Memory B cell (primary cell): Measurements from ENCODE around the gene ITPK1.
A peak's percentile ranks its signal among the peaks of the same experiment; 100 is the strongest.

Experiments
- ATAC-seq: fragments of 150-1000 bp; cut with Tn5 transposase; 2 replicates; pipeline ENCODE4 v1.10.0; 2021; ENCODE audit warnings: low read depth, mild to moderate bottlenecking, moderate library complexity
- DNase-seq, 2 donors: peaks; one replicate each; pipeline ENCODE4 v3.0.0; 2022; ENCODE audit warnings: low spot score in 2 of 2
- H3K27ac Mint-ChIP-seq: one replicate; pipeline ENCODE4 v1.8.0; 2022; ENCODE audit warnings: mild to moderate bottlenecking, moderate library complexity, mixed read lengths
- H3K27me3 Mint-ChIP-seq: one replicate; pipeline ENCODE4 v1.8.0; 2022; ENCODE audit warnings: mixed read lengths
- H3K36me3 Mint-ChIP-seq: one replicate; pipeline ENCODE4 v1.8.0; 2022; ENCODE audit warnings: mild to moderate bottlenecking, mixed read lengths
- H3K4me1 Mint-ChIP-seq: one replicate; pipeline ENCODE4 v1.8.0; 2022; ENCODE audit warnings: mixed read lengths
- H3K4me3 Mint-ChIP-seq: one replicate; pipeline ENCODE4 v1.8.0; 2022; ENCODE audit warnings: mild to moderate bottlenecking, moderate library complexity, mixed read lengths
- H3K9me3 Mint-ChIP-seq: one replicate; pipeline ENCODE4 v1.8.0; 2022; ENCODE audit warnings: mixed read lengths

The ITPK1 gene

DNA sequence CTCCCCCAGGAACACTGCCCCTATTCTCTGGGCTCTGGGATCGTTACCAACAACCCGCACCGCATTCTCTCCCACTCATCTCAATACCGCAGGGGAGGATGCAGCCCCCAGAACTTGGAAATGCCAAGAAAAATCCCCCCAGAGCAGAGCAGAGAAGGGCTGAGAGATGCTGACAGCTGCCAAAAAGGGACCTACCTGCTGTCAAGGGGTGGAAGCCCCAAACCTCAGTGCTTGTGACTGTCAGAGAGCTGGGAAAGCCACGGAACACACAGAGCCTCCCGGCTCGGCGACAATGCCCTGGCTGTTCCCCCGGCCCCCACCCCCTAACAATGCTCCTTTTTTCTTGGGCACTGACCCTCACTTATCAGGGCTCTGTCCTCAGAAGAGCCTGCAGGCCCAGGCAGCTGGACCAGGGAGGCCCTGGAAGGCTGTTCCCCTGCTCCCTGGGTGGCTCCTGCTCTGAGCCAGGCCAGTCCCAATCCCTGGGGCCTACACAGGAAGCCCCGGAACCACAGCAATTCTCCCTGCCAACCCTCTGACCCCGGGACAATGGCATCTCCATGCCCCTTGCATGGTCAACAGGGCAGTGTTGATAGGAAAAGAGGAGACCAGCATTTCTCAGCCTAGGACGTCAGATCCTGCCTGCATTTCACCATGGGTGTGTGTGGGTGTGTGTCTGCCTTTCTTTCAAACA, 78.9 kb downstream of the ITPK1 start:
- no peaks in the 10 kb centered on the region for H3K9me3 Mint-ChIP-seq
- H3K27me3 Mint-ChIP-seq = no peaks in the 10 kb centered on the region
- H3K36me3 Mint-ChIP-seq = no peaks in the 10 kb centered on the region
- ATAC-seq (no peak), DNase-seq (no peak)
- peak overlapping the region; percentile 85 for H3K27ac Mint-ChIP-seq
- H3K4me1 Mint-ChIP-seq = peaks cover 59% of the 10 kb centered on the region
- peak overlapping the region; percentile 12 for H3K4me3 Mint-ChIP-seq

DNA sequence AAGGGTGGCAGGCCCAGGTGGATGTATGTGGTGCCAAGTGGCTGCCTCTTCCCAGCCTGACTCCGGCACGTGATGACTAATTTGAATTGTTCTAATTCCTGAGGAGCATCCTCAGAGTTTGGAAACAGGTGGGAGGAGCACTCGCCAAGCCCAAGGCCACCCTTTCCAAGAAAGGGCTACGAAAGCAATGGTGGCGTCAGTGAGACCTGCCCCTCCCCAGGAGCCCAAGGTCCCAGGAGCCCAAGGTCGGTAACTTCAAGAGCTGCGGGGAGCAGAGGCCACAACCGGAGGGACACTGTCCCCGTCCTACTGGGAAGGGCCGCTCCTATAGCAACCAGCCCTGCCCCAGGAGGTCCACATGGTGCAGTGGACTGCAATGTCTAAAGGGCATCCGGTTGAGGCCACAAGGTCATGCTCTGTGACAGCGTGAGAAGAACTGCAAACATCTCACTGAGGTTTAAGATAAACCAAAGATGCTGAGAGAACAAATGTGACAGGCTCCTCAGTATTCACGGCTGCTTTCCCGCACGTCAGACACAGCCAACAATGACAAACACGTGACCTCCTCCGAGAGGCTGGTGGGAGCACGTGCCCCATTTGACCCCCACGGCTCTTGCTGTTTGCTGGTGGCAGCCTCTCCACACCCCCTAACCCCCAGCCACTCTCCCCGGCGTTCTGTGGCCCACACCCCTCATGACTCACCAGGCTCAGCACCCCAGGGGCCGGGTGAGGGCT, 79.6 kb downstream of the ITPK1 start:
- Mint-ChIP-seq H3K27me3 (no peaks in the 10 kb centered on the region), H3K36me3 (no peaks in the 10 kb centered on the region), H3K4me3 (peak overlapping the region; percentile 12), H3K27ac (peak overlapping the region; percentile 85), H3K4me1 (peaks cover 55% of the 10 kb centered on the region), H3K9me3 (no peaks in the 10 kb centered on the region)
- ATAC-seq (peak; percentile 34), DNase-seq (no peak)

DNA sequence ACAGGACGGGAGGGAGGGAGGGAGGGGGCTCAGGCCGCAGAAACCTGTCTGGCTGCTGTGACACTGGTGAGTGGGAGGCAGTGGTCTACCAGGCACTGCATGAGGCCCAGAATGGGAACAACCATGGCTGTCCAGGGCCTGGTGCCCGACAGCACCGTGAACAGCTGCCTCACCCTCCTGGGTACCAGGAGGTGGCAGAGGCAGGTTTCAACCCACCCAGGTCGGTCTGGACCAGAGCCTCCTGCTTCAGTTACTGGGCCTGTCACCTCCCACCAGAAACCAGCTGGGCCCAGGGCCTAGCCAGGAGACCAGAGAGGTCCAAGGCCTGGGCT, 80.2 kb downstream of the ITPK1 start:
- H3K4me1 Mint-ChIP-seq = peaks cover 53% of the 10 kb centered on the region

DNA sequence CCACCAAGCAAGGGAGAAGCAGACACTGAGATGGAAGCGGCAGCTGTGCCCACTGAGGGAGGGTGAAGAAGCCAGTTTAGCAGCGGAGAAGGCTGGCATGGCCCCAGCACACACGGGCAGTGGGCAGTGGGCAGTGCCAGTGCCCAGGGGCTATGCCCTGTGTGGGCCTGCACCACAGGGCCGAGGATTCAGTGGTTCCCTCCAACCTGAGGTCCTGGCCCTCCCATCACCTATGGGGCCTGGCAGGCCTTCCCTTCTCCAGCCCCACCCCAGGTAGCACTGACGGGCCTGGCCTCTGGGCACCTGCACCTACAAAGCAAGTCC, 81.1 kb downstream of the ITPK1 start:
- peak overlapping the region; percentile 81 for H3K4me3 Mint-ChIP-seq
- H3K9me3 Mint-ChIP-seq = no peaks in the 10 kb centered on the region
- H3K27me3 Mint-ChIP-seq = no peaks in the 10 kb centered on the region
- no peak for ATAC-seq
- peaks cover 52% of the 10 kb centered on the region for H3K4me1 Mint-ChIP-seq
- peaks cover 4% of the 10 kb centered on the region for H3K36me3 Mint-ChIP-seq
- H3K27ac Mint-ChIP-seq = peak overlapping the region; percentile 85
- DNase-seq = no peak

More for the DNA sequence above, 80.2 kb downstream of the ITPK1 start:
- ATAC-seq (no peak), DNase-seq (no peak)
- no peak overlapping the region for H3K4me3 Mint-ChIP-seq
- no peaks in the 10 kb centered on the region for H3K27me3 Mint-ChIP-seq
- no peaks in the 10 kb centered on the region for H3K36me3 Mint-ChIP-seq
- H3K27ac Mint-ChIP-seq = peak overlapping the region; percentile 85
- H3K9me3 Mint-ChIP-seq = no peaks in the 10 kb centered on the region

DNA sequence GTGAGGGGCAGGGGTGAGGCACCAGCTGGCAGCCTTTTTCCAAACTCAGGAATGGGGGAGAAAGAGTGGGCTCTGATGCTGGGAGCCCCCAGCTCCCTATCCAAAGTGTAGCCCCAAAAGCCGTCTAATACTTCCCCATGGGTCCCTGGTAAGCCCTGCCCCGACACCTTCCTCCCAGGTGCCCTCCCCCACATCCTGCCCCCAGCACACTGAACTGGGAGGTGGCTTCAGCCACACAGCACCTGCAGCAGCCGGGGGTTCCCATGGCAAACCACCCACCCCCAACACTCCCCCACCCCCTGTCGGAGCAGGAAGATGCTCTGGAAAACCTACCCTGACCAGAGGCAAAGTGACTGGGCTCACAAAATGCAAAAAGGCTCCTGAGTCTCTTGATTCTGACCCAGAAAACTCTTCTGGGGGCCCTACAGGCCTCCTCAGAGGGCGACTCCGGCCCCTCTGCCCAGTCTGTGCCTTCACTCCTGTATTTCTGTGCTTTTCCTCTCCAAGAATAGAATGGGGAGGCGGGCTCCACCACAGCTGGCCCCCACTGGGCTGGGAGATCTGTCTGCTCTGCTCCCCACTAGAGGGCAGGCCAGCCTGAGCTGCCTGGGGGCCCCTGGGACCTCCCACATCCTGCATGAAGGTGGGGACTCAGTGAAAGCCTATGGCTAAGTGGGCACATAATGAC, 81.6 kb downstream of the ITPK1 start:
- no peaks in the 10 kb centered on the region for H3K9me3 Mint-ChIP-seq
- peak overlapping the region; percentile 85 for H3K27ac Mint-ChIP-seq
- peaks cover 51% of the 10 kb centered on the region for H3K4me1 Mint-ChIP-seq
- ATAC-seq (peak; percentile 83), DNase-seq (peak; percentile 50 to 52)
- H3K27me3 Mint-ChIP-seq = no peaks in the 10 kb centered on the region
- H3K4me3 Mint-ChIP-seq = peak overlapping the region; percentile 81
- peaks cover 4% of the 10 kb centered on the region for H3K36me3 Mint-ChIP-seq

DNA sequence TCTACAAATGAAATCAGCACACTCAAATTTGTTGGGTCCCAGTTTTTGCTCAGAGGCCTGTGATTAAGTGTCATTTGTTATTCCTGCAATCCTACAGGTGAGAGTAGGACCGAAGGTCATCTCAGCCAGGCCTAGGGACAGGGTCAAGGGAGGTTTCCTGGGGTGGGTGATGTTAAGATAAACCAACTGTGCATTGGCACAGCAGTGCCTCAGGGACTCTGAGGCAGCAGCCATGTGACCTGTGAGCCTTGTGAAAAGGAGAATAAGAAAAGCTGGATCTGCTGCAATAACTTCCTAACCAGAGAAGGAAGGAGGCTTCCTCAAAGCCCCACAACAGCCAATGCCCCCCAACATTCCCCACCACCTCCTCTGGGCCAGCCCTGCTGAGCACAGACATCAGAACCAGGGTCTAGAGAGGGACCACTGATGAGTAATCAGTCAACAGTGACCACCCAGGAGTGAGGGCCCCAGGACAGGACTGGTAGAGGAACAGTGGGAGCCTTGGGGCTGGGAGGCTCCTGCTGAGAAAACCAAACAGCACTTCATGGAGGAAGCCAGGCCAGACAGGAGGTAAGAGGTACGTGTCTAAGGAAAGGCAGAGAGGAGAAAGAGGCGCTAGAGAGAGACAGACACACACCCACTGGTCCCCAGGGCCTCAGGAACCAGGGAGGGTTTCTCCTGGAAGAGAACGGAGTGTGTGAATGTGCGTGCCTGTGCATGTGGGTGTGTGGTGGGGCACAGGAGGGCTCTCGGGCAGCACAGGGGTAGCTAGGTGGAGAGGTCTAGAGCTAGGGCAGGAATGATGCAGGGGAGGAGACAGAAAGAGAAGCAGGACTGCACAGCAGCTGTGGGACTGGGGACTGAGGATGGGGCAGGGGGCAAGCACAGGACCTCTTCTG, 82.4 kb downstream of the ITPK1 start:
- no peaks in the 10 kb centered on the region for H3K9me3 Mint-ChIP-seq
- H3K27ac Mint-ChIP-seq = peak overlapping the region; percentile 85
- H3K4me1 Mint-ChIP-seq = peaks cover 54% of the 10 kb centered on the region
- no peak for DNase-seq
- no peaks in the 10 kb centered on the region for H3K27me3 Mint-ChIP-seq
- peak; percentile 11 for ATAC-seq
- peaks cover 4% of the 10 kb centered on the region for H3K36me3 Mint-ChIP-seq
- H3K4me3 Mint-ChIP-seq = peak overlapping the region; percentile 81

DNA sequence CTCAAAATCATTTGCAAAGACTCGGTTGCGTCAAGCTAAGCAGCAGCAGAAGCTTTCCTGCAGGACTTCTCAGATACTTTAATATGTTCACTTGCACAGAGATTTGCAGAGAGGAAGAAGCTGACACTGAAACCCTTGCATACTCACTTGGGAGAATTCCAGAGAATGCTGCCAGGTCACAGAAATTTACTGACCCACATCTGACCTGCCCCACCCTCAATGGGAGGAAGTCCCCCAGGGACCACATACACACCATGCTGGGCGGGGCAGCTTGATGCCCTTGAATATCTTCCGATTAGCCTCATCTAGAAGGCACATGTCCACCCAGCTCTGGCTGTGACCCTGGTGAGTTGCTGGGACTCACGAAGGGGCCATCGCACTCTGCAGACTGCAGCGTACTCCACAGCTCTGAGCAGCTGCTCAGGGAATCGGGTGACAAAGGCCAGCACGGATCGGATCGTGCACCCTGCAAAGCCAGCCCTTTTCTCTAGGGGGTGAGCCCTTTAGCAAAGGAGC, 83.2 kb downstream of the ITPK1 start:
- Mint-ChIP-seq H3K9me3 (no peaks in the 10 kb centered on the region), H3K27me3 (no peaks in the 10 kb centered on the region), H3K36me3 (peaks cover 4% of the 10 kb centered on the region), H3K4me1 (peaks cover 54% of the 10 kb centered on the region), H3K4me3 (peak overlapping the region; percentile 53), H3K27ac (peak overlapping the region; percentile 85)
- no peak for DNase-seq
- ATAC-seq = peak; percentile 21

DNA sequence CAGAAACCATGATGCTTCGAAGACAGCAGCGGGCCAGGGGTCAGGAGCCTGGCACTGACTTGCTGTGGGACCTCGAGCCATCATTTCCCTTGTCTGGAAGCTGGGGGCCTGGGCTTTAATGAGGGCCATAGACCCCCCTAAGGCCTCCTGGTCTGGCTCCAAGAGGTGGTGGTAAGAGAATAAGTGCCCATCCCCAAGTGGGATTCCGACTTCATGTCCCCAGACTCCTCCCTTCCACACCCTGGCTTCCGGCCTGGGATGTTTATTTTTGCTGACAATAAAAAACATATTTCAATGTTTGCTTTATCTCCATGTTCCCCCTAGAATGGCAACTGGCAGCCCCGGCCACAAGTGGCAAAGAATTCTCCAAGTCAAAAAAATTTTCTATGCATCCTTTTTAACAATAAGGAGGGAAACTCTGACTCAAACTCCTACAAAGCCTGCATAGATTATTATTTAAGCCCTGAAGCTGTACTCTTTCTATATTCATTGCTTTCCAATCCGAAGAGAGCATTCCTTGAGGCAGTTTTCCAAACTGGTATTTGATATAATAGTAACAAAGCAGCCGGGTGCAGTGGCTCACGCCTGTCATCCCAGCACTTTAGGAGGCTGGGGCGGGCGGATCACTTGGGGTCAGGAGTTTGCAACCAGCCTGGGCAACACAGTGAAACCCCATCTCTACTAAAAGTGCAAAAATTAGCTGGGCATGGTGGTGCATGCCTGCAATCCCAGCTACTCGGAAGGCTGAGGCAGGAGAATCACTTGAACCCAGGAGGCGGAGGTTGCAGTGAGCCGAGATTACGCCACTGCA, 84.0 kb downstream of the ITPK1 start:
- ATAC-seq (no peak), DNase-seq (no peak)
- Mint-ChIP-seq H3K27me3 (no peaks in the 10 kb centered on the region), H3K4me1 (peaks cover 50% of the 10 kb centered on the region), H3K36me3 (peaks cover 4% of the 10 kb centered on the region), H3K9me3 (no peaks in the 10 kb centered on the region), H3K27ac (no peak overlapping the region), H3K4me3 (peak overlapping the region; percentile 32)

DNA sequence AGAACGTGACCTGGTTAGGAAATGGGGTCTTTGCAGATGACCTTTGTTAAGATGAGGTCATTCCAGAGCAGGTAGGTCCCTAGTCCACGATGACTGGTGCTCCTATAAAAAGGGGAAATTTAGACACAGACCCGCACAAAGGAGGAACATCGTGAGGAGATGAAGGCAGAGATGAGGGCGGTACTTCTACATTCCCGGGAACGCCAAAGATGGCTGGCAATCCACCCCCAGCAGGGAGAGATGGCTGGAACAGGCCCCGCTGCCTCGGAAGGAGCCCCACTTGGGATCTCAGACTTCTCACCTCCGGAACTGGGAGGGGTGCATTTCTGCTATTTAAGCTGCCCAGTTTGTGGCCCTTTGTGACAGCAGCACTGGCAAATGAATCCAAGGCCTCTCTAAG, 85.0 kb downstream of the ITPK1 start:
- DNase-seq (no peak), ATAC-seq (no peak)
- Mint-ChIP-seq H3K4me3 (no peak overlapping the region), H3K9me3 (no peaks in the 10 kb centered on the region), H3K27ac (peak overlapping the region; percentile 38), H3K36me3 (peaks cover 4% of the 10 kb centered on the region), H3K4me1 (peaks cover 49% of the 10 kb centered on the region), H3K27me3 (no peaks in the 10 kb centered on the region)

DNA sequence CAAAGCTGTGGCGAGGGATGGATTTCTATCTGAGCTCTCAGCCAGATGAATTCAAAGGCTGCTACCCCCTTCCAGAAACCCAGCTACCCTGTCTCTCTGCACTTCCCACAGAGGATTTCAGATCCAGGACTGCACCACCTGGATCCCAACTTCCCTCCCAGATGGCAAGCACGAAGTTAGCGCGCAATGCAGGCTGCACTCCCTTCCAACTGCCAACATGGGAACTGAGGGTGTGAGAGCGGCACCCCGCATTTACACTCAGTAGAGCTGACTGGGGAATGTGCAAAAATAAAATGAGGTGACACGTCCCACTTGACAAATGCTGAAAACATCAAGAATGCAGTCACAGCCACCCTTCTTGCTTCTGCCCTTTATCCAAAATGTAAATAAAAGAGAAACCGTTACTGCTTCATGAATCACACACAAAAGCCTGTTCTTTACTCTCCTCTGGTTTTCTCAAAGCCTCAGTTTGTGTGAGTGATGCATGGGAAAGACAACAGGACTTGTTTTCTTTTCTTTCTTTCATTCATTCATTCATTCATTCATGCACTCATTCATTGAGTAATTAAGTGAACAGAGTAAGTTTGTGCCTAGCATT, 85.7 kb downstream of the ITPK1 start:
- Mint-ChIP-seq H3K27ac (peak overlapping the region; percentile 38), H3K9me3 (no peaks in the 10 kb centered on the region), H3K4me1 (peaks cover 48% of the 10 kb centered on the region), H3K4me3 (no peak overlapping the region), H3K27me3 (no peaks in the 10 kb centered on the region), H3K36me3 (peaks cover 5% of the 10 kb centered on the region)
- ATAC-seq = no peak
- DNase-seq = no peak

DNA sequence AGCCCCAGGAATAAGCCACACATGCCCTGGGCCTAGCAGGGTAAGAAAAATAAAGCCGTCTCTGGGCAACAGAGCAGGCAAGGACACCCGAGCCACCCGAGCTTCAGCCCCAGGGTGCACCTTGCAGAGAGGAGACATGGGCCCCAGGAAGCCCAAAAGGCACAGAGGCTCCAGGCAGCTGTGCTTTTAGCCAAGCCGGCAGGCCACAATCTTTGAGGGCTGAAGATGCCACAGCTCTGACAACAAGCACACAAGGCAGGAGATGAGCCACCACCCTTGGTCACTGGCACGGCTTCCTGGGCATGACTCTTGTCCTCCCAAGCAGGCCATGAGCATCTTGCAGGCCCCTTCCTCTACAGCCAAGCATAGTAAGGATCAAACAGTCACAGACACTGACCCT, 86.3 kb downstream of the ITPK1 start:
- no peak for DNase-seq
- Mint-ChIP-seq H3K27ac (no peak overlapping the region), H3K4me3 (no peak overlapping the region), H3K36me3 (peaks cover 5% of the 10 kb centered on the region), H3K4me1 (peaks cover 44% of the 10 kb centered on the region), H3K27me3 (no peaks in the 10 kb centered on the region), H3K9me3 (no peaks in the 10 kb centered on the region)
- ATAC-seq = no peak

DNA sequence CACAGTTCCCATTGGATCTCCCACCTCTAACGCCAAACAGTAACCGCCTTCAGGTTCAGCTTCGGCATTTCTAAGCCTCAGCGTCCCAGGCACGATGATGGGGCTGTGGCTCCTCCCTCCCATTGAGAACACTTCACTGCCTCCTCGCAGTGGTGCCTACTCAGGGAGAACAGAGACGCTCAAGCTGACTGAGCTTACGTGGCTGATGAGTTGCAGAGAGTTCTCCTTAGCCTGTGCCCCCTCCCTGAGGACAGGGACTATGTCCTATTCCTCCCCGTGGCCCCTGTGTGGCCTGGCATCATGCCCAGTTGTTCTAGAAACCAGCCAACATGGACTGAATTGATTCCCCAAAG, 87.0 kb downstream of the ITPK1 start:
- H3K27ac Mint-ChIP-seq = peak overlapping the region; percentile 58
- ATAC-seq = peak; percentile 74
- H3K9me3 Mint-ChIP-seq = no peaks in the 10 kb centered on the region
- no peaks in the 10 kb centered on the region for H3K27me3 Mint-ChIP-seq
- H3K4me3 Mint-ChIP-seq = no peak overlapping the region
- no peak for DNase-seq
- H3K4me1 Mint-ChIP-seq = peaks cover 40% of the 10 kb centered on the region
- peaks cover 8% of the 10 kb centered on the region for H3K36me3 Mint-ChIP-seq
